ENCODE data around the gene AKAP9.

DNA sequence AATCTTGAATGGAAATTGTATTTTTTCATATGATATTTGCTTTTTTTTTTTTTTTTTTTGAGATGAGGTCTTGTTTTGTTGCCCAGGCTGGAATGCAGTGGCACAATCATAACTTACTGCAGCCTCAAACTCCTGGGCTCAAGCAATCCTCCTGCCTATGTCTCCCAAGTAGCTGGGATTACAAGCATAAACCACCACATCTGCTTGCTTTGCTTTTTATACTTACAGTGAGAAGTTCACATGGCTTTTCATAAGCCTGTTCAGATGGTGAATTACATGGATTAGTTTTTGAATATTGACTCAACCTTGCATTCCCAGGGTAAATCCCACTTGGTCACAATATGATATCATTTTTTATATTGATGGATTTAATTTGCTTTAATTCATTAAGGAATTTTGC, 216.3 kb downstream of the AKAP9 start:
- TF ChIP-seq, protein P1, sequence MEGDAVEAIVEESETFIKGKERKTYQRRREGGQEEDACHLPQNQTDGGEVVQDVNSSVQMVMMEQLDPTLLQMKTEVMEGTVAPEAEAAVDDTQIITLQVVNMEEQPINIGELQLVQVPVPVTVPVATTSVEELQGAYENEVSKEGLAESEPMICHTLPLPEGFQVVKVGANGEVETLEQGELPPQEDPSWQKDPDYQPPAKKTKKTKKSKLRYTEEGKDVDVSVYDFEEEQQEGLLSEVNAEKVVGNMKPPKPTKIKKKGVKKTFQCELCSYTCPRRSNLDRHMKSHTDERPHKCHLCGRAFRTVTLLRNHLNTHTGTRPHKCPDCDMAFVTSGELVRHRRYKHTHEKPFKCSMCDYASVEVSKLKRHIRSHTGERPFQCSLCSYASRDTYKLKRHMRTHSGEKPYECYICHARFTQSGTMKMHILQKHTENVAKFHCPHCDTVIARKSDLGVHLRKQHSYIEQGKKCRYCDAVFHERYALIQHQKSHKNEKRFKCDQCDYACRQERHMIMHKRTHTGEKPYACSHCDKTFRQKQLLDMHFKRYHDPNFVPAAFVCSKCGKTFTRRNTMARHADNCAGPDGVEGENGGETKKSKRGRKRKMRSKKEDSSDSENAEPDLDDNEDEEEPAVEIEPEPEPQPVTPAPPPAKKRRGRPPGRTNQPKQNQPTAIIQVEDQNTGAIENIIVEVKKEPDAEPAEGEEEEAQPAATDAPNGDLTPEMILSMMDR (IDR thresholded peaks at IDR 0.05; ENCODE audit: insufficient read depth, low read length, poor library complexity, severe bottlenecking), result no peak
- no peak for TF ChIP-seq EZH2phosphoT487 (conservative IDR thresholded peaks at IDR 0.05; ENCODE audit: low read length)
